MM.1S (cell line): ENCODE results near the gene EIF2S3.
A peak's percentile ranks its signal among the peaks of the same experiment; 100 is the strongest.
"Not testable (repeated sequence)": the region's sequence is repeated elsewhere in the genome, so short reads cannot be mapped to it uniquely, and the experiment has no call there.

Experiments
- DNase-seq: peaks from one replicate; pipeline ENCODE4 v3.0.0-alpha.2; 2015
- H2AFZ ChIP-seq: fragments of 300-600 bp; sonication (generic); 2 replicates; pipeline ENCODE4 v1.6.0; 2016; ENCODE audit warnings: antibody characterized with exemption, low read length
- H3F3A ChIP-seq: fragments of 300-600 bp; sonication (generic); 2 replicates; pipeline ENCODE4 v1.6.1; 2016; ENCODE audit warnings: mild to moderate bottlenecking, antibody characterized with exemption, low read length, moderate library complexity, mixed read lengths; ENCODE audit not compliant: insufficient read depth
- H3K27ac ChIP-seq: fragments of 300-600 bp; sonication (generic); 2 replicates; pipeline ENCODE4 v1.5.1; 2016; ENCODE audit warnings: mild to moderate bottlenecking, low read length
- H3K27me3 ChIP-seq: fragments of 300-600 bp; sonication (generic); replicated peaks from 2 replicates; pipeline ENCODE4 v1.6.0; 2016; ENCODE audit warnings: low read length; ENCODE audit not compliant: insufficient read depth
- H3K36me3 ChIP-seq: fragments of 300-600 bp; sonication (generic); replicated peaks from 2 replicates; pipeline ENCODE4 v1.6.1; 2016; ENCODE audit warnings: mild to moderate bottlenecking, low read length, mixed read lengths; ENCODE audit not compliant: insufficient read depth
- H3K4me1 ChIP-seq: fragments of 300-600 bp; sonication (generic); 2 replicates; pipeline ENCODE4 v1.6.1; 2016; ENCODE audit warnings: low read length, mixed read lengths
- H3K4me2 ChIP-seq: fragments of 300-600 bp; sonication (generic); 2 replicates; pipeline ENCODE4 v1.6.0; 2016; ENCODE audit warnings: low read depth, low read length
- H3K4me3 ChIP-seq: fragments of 300-600 bp; sonication (generic); 2 replicates; pipeline ENCODE4 v1.5.1; 2016; ENCODE audit warnings: low read length, mixed read lengths
- H3K79me2 ChIP-seq: fragments of 300-600 bp; sonication (generic); 2 replicates; pipeline ENCODE4 v1.6.1; 2016; ENCODE audit warnings: mixed run types, low read length, mixed read lengths
- H3K9ac ChIP-seq: fragments of 300-600 bp; sonication (generic); 2 replicates; pipeline ENCODE4 v1.6.1; 2016; ENCODE audit warnings: low read length, mixed read lengths
- H3K9me2 ChIP-seq: fragments of 300-600 bp; sonication (generic); replicated peaks from 2 replicates; pipeline ENCODE4 v1.6.1; 2016; ENCODE audit warnings: mild to moderate bottlenecking, low read length, mixed read lengths; ENCODE audit not compliant: insufficient read depth
- H3K9me3 ChIP-seq: fragments of 300-600 bp; sonication (generic); replicated peaks from 2 replicates; pipeline ENCODE4 v1.6.1; 2016; ENCODE audit warnings: mild to moderate bottlenecking, low read length, mixed read lengths; ENCODE audit not compliant: insufficient read depth
- H4K20me1 ChIP-seq: fragments of 300-600 bp; sonication (generic); 2 replicates; pipeline ENCODE4 v1.6.1; 2016; ENCODE audit warnings: mild to moderate bottlenecking, low read length, moderate library complexity, mixed read lengths; ENCODE audit not compliant: insufficient read depth
- CTCF ChIP-seq: fragments of 300-600 bp; sonication (generic); IDR thresholded peaks from 2 replicates; pipeline ENCODE4 v1.5.1; 2016; ENCODE audit warnings: antibody characterized with exemption, low read length, mixed read lengths
- EZH2 ChIP-seq: fragments of 300-600 bp; sonication (generic); optimal IDR thresholded peaks from 2 replicates; pipeline ENCODE3; 2017; ENCODE audit warnings: low read depth, mild to moderate bottlenecking, antibody characterized with exemption, low read length, mixed read lengths
- EZH2phosphoT487 ChIP-seq: fragments of 300-600 bp; sonication (generic); IDR thresholded peaks from 2 replicates; pipeline ENCODE4 v1.6.1; 2018; ENCODE audit warnings: antibody characterized with exemption, low read length

EIF2S3 gene

GRCh38 chrX:24037729-24038128 is 17.0 kb upstream of the EIF2S3 start:
- Histone ChIP-seq H3K79me2 (no peaks in the 10 kb centered on the region), H3K9ac (no peak overlapping the region), H3F3A (no peaks in the 10 kb centered on the region), H3K36me3 (no peaks in the 10 kb centered on the region), H3K27ac (no peak overlapping the region), H3K27me3 (no peaks in the 10 kb centered on the region), H3K9me2 (no peaks in the 10 kb centered on the region), H3K9me3 (no peaks in the 10 kb centered on the region), H3K4me3 (no peak overlapping the region), H4K20me1 (no peaks in the 10 kb centered on the region), H3K4me1 (no peaks in the 10 kb centered on the region), H2AFZ (no peak overlapping the region), H3K4me2 (no peak overlapping the region)
- DNase-seq = no peak
- TF ChIP-seq EZH2 = no peak
- TF ChIP-seq CTCF = no peak
- no peak for TF ChIP-seq EZH2phosphoT487

DNA sequence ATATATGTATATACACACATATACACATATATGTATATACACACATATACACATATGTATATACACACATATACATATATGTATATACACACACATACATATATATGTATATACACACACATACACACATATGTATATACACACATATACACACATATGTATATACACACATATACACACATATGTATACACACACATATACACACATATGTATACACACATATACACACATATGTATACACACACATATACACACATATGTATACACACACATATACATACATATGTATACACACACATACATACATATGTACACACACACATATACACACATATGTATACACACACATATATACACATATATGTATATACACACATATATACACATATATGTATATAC is 8.7 kb upstream of the EIF2S3 start:
- H4K20me1 ChIP-seq, H3F3A ChIP-seq, H3K9me3 ChIP-seq, H3K9ac ChIP-seq, H2AFZ ChIP-seq, H3K36me3 ChIP-seq, H3K4me3 ChIP-seq, H3K27me3 ChIP-seq, H3K4me1 ChIP-seq, H3K27ac ChIP-seq, H3K4me2 ChIP-seq, H3K9me2 ChIP-seq, DNase-seq, H3K79me2 ChIP-seq: not testable (repeated sequence)

DNA sequence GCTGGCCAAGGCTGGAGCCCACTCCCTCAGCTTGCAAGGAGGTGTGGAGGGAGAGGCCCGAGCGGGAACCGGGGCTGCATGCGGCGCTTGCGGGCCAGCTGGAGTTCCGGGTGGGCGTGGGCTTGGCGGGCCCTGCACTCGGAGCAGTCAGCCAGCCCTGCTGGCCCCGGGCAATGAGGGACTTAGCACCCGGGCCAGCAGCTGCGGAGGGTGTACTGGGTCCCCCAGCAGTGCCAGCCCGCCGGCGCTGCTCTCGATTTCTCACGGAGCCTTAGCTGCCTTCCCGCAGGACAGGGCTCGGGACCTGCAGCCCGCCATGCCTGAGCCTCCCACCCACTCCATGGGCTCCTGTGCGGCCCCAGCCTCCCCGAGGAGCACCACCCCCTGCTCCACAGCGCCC is 5.1 kb upstream of the EIF2S3 start:
- not testable (repeated sequence) for H2AFZ ChIP-seq, H4K20me1 ChIP-seq, H3F3A ChIP-seq, H3K27me3 ChIP-seq, H3K36me3 ChIP-seq, DNase-seq, H3K4me3 ChIP-seq, H3K9me3 ChIP-seq, H3K27ac ChIP-seq, H3K9me2 ChIP-seq, H3K79me2 ChIP-seq, H3K4me1 ChIP-seq, H3K9ac ChIP-seq, H3K4me2 ChIP-seq

GRCh38 chrX:24050522-24051318 is 4.0 kb upstream of the EIF2S3 start:
- not testable (repeated sequence) for H3K36me3 ChIP-seq, H3K9ac ChIP-seq, H3K9me3 ChIP-seq, H3K4me2 ChIP-seq, H3K4me1 ChIP-seq, H3K9me2 ChIP-seq, H3F3A ChIP-seq, H3K27ac ChIP-seq, H3K27me3 ChIP-seq, H4K20me1 ChIP-seq, H3K4me3 ChIP-seq, H2AFZ ChIP-seq, DNase-seq, H3K79me2 ChIP-seq

DNA sequence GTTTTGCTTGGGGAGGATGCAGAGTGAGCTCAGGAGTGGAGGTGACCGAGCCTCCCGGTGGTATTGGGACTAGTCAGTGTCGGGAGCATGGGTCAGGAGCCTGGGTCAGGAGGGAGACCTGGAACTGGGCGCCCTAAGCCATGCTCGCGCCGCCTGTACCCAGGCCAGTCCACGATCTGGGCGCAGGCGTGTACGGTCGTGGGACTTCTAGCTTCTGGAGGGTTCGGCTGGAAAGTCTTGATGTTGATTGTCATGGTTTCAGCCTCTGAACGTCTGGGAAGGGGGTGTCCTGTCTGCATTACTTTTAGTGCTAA is 244 bp downstream of the EIF2S3 start:
- Histone ChIP-seq H3K9ac (no peak overlapping the region; the same call in 1 of the 2 replicates), H4K20me1 (no peaks in the 10 kb centered on the region; the same call in 1 of the 2 replicates), H3K9me2 (no peaks in the 10 kb centered on the region), H3K27me3 (no peaks in the 10 kb centered on the region), H3K4me2 (no peak overlapping the region), H2AFZ (peak overlapping the region; percentile 75), H3K4me3 (no peak overlapping the region), H3K36me3 (no peaks in the 10 kb centered on the region; the same call in 1 of the 2 replicates), H3K27ac (peak overlapping the region; percentile 93; the same call in 1 of the 2 replicates), H3K4me1 (no peaks in the 10 kb centered on the region), H3K79me2 (peaks cover 13% of the 10 kb centered on the region), H3F3A (peaks cover 3% of the 10 kb centered on the region), H3K9me3 (no peaks in the 10 kb centered on the region)
- DNase-seq = no peak
- TF ChIP-seq EZH2 = no peak
- no peak for TF ChIP-seq EZH2phosphoT487
- no peak for TF ChIP-seq CTCF
